OCI-LY1 (cell line): ENCODE data around the gene KCNA2.

ENCODE experiments used
- EZH2 ChIP-seq: fragments of 200-600 bp; sonication (generic), shearing (Covaris generic); IDR thresholded peaks from 2 replicates; pipeline ENCODE4 v1.8.0; 2017; ENCODE audit warnings: borderline replicate concordance, mixed run types, mild to moderate bottlenecking, antibody characterized with exemption, low read length, moderate library complexity, mixed read lengths
- TF ChIP-seq, protein P1 (sequence below): fragments of 200-600 bp; sonication (generic), shearing (Covaris generic); IDR thresholded peaks from 2 replicates; pipeline ENCODE4 v1.5.1; 2017; ENCODE audit warnings: mild to moderate bottlenecking, antibody characterized with exemption, low read length, moderate library complexity, mixed read lengths

DNA sequence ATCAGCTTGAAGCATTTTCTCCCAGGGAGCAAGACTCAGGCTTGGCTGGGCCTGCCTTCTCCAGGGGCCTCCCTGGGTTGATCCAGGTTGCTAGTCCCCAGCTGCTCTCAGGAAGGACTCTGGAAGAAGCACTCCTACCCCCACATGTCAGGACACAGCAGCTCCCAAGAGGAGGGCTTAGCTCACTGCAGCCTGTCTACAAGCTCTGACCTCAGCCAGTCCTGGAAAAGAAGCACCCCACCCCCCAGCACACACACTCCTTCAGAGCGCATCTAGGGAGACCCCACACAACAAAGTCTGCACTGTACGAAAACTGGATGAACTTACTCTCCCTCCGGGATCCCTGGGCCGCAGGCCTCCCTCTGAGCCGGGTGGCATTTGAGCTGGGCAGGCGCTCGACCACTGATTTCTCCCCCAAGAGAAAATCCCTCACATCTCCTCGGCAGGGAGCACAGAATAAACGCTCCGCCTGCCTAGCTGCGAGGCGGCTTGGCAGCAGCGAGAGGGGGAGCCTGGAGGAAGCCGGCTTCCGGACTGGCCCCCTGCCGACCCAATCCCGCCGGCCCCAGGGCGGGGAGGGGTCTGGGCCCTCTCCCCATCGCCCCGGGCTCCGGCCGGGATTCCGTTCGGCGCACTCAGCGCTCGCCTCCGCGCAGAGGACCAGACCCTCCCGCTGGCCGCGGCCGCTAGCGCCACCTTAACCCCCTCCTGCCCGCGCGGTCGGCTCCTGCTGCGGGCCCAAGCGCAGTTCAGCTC lies at the start of gene KCNA2:
- TF ChIP-seq, protein P1, sequence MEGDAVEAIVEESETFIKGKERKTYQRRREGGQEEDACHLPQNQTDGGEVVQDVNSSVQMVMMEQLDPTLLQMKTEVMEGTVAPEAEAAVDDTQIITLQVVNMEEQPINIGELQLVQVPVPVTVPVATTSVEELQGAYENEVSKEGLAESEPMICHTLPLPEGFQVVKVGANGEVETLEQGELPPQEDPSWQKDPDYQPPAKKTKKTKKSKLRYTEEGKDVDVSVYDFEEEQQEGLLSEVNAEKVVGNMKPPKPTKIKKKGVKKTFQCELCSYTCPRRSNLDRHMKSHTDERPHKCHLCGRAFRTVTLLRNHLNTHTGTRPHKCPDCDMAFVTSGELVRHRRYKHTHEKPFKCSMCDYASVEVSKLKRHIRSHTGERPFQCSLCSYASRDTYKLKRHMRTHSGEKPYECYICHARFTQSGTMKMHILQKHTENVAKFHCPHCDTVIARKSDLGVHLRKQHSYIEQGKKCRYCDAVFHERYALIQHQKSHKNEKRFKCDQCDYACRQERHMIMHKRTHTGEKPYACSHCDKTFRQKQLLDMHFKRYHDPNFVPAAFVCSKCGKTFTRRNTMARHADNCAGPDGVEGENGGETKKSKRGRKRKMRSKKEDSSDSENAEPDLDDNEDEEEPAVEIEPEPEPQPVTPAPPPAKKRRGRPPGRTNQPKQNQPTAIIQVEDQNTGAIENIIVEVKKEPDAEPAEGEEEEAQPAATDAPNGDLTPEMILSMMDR: no peak
- no peak for TF ChIP-seq EZH2
